ENCODE results near the gene F8.
"Not testable (repeated sequence)": the region's sequence is repeated elsewhere in the genome, so short reads cannot be mapped to it uniquely, and the experiment has no call there.

The F8 gene

DNA sequence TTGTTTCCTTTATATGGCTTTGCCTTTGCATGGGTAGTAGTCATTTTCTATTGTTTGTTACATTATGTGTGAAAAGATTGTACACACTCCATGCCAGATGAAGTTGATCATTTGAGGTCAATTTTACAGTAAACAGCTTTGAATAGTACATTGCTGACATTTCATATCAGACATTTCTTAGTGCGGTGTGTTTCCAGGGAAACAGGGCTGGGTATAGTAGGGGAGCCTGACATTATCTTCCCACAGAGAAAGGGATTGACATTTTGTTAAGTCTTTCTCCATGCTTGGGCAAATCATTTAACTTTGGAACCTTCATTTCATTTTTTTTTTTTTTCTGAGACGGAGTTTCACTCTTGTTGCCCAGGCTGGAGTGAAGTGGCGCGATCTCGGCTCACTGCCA lies 9.1 kb upstream of the F8 start:
- DNase-seq (ENCODE audit: low read depth in 2 of 2, low spot score in 1 of 2), result no peak

DNA sequence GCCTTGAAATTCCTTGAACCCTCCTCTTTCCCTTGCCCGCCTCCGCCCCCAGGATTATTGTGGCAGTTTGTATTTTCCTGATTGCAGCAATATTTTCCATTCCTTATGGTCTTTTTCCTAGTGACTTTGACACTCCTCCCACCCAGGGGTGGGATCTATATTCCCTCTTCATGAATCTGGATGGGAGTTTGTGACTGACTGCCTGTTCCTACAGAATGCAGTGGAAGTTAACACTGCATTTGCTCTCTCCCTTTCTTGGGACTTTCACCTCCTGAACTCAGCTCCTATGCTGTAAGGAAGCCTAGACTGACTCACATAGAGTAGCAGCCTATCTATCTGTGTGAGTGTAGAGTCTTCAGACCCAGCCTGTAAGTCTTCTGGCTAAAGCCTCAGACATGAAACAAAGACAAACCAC lies 6.4 kb upstream of the F8 start:
- DNase-seq (ENCODE audit: low read depth in 2 of 2, low spot score in 1 of 2), result no peak

DNA sequence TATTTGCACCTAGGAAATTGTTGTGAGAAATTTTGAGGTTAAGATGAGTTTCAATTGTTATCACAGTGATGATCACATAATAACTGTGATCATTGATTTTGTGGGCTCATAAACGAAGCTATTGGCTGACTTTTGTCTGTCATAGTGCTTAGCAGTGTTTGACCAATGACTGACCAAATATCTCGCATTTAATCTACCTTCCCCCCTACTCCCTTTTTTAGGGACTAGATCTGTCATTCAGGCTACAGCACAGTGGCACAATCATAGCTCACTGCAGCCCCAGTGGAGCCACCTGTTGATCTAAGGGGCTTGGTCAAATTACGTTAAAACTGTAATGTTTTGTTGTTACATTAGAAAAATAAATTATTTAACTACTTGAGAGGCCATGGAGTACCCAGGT lies 5.6 kb upstream of the F8 start:
- DNase-seq (ENCODE audit: low read depth in 2 of 2, low spot score in 1 of 2), result no peak

DNA sequence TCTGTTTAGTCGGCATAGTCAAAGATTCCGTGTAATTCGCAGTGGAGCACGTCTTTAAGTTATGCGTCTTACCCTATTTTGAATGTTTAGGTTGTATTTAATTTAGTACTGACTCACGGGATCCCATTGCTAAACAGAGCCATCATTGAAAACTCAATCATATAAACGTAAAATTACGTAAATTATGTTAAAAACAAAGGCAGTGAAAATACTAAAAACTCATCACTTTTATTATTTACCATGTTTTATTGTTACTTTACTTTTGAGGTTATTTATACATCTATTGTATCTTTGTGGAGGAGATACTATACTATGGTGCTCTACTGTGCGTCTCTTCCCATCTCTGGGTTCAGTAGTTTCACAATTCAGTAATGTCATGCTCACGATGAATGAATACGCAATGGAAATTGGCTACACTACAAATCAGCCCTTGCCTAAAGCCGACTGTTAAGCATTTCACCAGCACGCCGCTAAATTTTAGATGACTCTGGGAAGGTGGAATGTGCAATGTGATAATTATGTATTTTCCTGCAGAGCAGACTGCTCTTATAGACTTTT lies 5.1 kb upstream of the F8 start:
- DNase-seq (ENCODE audit: low read depth in 2 of 2, low spot score in 1 of 2), result no peak

DNA sequence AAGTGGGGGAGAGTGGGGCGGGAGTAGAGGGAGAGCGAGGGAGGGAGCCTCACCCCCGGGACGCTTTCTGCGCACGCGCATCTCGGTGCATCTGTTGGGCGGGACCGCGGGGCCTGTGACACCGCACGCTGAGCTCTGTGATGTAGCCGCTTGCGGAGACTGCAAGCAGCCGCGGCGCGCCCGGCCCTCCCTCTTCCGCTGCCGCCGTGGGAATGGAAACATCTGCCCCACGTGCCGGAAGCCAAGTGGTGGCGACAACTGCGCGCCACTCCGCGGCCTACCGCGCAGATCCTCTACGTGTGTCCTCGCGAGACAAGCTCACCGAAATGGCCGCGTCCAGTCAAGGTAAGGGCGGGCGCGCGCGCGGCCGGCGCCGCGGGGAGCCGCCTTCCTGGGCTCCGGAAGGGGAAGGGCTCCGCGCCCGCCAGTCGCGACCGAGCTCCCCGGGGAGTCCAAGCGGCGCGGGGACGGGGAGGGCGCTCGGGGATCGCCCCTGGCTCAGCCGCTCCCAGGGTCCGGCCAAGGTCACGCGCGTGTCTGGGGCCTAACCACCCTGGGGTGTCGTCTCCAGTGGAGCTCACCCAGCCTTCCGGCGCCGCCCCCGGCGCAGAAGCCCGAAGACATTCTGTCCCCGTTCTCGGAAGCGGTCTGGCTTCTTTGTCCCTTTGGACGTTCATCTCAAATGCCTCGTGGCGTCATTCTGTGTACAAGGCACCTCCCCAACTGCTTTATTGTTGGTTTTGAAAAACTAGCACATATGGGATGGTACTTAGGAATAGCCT lies 4.4 kb upstream of the F8 start, which contains the start of gene FUNDC2:
TSS of gene FUNDC2 (plus strand) at position 118 of the 782 bp plus-strand sequence. CDS start at position 213, 95 bp downstream.
- peak; percentile 71 to 89 for DNase-seq (ENCODE audit: low read depth in 2 of 2, low spot score in 1 of 2)

DNA sequence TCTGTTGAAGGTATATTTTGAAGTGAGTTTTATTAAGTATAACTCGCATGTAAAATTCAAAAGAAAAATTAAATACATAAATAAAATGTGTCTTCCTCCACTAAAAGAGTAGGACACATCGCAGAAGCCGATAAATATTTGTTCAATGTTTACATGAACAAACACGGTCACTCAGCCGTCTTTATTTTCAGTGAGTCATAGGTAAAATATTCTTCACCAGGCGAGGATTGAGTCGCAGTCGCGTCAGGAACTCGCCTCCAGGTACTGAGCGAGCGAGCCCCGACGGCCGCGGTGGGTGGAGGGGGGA lies 3.9 kb upstream of the F8 start:
- DNase-seq (ENCODE audit: low read depth in 2 of 2, low spot score in 1 of 2), result no peak

DNA sequence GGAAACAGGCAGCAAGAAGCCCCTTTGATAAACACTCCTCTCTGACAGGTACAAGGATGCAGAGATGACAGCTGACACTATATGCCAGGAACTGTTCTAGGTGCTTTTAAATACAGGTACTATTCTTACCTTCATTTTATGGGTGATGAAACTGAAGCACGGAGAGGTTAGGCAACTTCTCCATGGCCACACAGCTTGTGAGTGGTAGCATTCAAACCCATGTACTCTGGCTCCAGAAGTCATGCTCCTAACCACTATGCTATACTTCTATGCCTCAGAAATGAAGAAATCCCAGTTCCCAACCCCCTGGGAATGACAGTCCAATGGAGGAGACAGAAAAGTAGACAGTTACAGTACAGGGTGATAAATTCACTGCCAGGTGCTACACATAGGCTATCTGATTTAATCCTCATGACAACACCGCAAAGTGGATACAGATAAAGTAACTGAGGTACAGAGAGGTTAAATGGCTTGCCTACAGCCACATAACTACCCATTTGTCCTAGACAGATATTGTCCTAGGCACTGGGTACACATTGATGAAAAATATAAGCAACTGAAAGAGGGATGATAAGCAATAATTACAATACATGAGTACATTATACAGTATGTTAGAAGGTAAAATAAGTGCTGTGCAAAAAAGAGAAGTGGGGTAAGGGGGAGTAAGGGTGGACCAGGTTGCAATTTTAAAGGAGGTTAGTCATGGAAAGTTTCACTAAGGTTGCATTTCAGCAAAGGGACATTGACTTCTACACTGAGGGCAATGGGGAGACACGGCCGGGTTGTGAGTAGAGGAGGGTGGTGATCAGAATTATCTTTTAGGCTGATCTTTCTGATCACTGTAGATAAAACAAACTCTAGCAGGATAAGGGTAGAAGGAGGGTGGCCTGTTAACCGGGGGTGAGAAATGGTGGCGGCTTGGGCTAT lies 1.6 kb upstream of the F8 start:
- DNase-seq (ENCODE audit: low read depth in 2 of 2, low spot score in 1 of 2), result no peak

DNA sequence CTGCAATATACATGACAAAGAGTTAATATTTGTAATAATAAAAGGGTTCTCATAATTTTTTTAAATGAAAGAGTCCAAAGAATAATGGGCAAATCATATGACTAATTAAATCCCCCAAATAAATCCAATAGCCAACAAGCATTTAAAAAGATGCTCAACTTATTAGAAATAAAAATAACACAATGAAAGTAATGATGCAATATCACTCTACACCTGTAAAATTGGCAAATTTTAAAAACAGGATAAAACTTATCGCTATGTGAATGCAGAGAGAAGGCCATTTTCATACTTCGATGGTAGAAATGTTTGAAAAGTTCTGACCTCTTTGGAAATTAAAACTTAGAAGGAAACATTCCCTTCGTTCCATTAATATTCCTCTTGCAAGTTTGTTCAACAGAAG lies 1.9 kb downstream of the F8 start:
- no peak for DNase-seq (ENCODE audit: low read depth in 2 of 2, low spot score in 1 of 2)

DNA sequence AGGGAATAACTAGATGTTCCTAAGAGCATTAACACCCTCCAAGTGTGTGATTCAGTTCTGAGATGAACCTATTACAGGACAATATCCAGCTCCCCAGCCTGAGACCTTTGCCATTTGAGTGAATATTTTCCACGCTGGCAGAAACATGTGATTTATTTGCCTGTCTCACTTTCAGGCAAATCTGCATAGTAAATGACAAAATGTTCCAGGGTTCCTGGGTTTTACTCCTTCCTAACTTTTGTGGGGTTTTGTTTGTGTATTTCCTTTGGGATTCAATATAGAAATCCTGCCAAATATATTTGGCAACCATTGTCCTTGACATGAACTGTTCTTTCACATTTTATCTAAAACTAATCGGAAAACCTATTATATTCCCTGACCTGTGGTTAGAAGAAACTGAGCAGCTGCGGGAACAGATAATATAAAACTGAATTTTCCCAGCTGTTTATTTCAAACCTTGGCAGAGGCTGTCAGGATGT lies 12.5 kb downstream of the F8 start:
- DNase-seq (ENCODE audit: low read depth in 2 of 2, low spot score in 1 of 2), result no peak

DNA sequence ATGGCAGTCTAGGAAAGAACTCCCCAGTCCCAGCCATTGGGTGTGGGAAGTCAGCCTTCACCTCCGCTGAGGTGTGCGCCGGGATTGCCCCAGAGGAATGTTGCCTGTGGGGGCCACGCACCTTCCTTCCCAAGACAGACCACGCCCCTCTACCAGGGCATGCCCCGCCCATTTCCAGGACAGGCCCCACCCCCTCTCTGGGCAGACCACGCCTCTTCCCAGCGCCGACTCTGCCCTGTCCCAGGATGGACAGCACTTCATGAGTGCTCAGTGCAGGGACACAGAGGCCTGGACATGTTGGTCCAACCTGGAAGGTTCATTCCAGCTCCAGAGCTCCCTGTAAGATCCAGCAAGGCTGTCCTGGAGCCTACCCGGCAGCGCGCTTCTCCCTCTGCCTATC lies 13.9 kb downstream of the F8 start:
- DNase-seq (ENCODE audit: low read depth in 2 of 2, low spot score in 1 of 2), result not testable (repeated sequence)

DNA sequence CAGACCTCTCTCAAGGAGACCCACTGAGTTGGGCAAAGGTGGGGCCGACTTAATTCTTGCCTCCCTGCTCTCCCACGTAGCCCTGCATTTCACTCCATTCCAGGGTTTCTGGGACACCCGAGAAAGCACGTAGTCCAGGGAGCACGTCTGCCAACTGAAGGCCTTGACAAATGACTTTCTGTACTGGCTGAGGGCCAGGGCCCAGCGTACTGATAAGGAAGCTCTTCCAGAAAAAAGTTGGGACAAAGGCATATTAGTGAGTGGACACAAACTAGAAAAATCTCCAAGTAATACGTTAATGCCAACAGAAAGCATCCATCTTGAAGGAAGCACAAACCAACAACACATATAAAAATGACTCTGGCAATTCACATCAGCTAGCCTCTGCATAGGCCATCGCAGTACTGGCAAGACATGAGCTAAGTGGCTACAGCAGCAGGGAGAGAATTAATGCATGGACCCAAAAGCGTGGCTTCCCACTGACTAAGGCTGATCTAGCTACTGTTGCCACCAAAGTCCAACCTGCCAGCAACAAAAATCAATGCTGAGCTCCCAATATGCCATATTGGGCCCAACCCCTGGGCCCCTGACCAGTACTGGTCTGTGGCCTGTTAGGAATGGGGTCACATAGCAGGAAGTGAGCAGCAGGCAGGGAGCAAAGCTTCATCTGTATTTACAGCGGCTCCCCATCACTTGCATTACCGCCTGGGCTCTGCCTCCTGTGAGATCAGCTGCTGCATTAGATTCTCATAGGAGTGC lies 15.4 kb downstream of the F8 start:
- not testable (repeated sequence) for DNase-seq (ENCODE audit: low read depth in 2 of 2, low spot score in 1 of 2)

DNA sequence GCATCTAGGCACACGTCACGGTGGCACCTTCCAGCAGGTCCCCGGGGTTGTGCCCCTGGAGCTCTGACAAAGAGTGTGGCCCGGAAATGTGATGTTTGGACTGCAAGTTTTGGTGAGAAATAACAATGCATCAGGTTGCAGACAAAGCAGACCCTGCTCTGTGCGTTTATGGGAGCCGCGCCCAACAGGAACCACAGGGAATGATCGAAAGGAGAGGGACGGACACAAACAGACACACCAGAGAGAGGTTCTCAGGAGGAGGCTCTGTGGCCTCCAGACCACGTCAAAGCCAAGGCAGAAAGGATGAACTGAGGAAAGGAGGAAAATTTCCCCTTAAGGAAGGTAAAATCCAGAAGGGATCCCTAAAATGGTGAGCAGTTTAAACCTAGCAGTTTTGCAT lies 16.1 kb downstream of the F8 start:
- DNase-seq (ENCODE audit: low read depth in 2 of 2, low spot score in 1 of 2), result not testable (repeated sequence)

DNA sequence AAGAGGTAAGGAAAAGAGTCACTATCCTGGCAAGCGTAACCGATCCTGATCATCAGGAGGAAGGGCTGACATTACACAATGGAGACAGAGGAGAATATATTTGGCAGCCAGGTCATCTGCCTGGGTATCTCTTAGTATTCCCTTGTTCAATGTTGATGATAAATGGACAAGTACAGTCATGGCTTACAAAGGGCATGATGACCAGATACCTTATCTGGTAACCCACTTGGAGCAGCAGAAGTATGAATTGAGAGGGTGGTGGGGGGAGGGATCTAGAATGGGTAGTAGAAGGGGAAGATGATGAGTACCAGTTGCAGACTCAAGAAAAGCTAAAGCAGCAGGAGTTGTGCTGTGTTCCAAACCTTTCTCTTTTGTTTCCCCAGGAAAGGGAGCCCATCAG lies 17.3 kb downstream of the F8 start:
- no peak for DNase-seq (ENCODE audit: low read depth in 2 of 2, low spot score in 1 of 2)

DNA sequence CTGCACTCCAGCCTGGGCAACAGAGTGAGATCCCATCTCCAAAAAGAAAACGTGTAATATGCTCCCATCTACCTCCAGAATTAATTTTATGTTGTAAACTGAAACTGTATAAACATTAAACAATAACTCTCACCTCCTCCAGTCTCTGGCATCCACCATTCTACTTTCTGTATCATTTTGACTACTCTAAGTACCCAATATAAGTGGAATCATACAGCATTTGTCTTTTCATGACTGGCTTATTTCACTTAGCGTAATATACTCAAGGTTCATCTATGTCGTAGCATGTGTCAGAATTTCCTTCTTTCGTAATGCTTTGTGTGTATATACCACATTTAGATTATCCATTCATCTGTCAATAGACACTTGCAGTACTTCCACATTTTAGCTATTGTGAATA lies 20.6 kb downstream of the F8 start:
- DNase-seq (ENCODE audit: low read depth in 2 of 2, low spot score in 1 of 2), result no peak

DNA sequence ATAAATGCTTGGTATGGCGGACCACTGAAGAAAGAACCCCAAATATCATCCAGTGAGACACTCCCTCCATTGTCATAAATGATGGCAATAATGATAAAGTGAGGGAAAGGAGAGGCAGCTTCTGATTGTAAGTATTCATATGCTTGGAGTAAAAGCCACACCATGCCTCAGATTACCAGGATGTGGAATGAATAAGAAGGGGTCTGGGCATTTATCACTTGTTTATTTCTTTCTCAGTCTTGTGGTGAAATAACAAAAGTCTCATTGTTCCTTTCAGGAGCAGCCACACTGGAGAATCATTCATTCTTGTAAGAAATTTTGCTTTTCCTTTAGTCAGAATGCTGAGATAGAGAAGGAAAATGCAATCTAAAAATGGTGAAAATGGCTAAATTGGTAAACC lies 21.7 kb downstream of the F8 start:
- no peak for DNase-seq (ENCODE audit: low read depth in 2 of 2, low spot score in 1 of 2)

DNA sequence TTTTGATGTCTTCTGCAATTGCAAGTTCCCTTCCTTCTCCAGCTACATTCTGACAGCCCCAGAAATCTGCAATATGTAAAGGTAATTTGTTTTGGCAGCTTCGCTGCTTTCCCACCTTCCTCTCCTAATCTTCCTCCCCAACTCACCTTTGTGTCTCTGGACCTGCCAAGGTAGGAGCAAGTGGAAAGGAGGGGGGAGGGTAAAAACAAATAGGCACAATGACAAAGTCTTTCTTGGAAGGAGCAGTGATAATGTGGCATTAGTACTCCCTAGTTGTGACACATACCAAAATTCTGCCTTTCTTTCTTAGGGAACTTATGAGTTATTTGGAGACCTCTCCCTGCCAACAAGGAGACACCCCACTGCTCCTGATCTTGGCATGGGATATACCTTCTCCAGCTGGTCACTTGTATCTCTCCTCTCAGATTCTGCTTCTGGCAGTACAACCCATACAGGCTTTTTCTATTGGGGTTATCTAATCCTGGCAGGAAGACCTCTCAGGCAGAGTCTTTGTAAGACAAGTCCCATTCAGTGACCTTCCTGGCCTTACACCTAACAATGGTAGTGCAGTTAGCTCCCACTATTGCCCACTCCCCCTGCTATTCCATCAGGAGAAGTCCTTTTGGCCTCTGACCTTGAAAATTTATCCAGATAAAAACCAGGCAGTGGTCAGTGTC lies 24.2 kb downstream of the F8 start:
- DNase-seq (ENCODE audit: low read depth in 2 of 2, low spot score in 1 of 2), result no peak

DNA sequence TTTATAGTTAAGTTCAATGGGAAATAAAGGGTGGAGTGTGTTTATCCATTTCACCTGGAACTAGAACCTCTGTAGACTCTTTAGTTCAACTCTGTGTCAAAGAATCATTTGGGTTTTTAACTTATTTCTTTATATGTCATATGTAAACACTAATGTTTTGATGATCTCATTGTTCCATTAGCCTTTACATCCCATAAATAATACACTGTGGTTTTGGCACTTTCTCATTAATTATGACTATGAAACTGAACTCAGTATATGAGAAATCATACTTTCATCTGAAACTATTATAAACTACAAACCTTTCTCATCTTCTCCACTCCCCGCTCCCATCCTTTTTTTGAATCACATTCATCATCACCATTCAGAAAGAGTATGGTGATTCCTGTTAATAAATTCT lies 31.0 kb downstream of the F8 start:
- no peak for DNase-seq (ENCODE audit: low read depth in 2 of 2, low spot score in 1 of 2)

DNA sequence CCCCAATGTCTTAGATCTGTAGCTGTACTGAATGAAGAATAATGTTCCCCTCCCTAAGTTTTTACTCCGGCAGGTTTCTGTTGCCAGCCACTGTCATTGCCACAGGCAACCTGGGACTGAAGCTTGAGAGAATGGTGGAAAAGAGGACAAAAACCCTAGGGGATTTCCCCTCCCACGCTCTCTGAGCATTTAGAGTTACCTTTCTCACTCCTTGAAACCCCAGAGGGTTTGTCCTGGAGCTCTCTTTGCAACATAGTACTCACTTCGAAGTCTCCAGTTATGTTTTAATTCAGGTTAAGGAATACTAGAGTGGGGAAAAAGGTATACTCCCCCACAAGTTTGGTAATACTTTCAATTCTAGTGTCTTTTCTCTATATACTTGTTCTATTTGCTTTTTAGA lies 31.5 kb downstream of the F8 start:
- DNase-seq (ENCODE audit: low read depth in 2 of 2, low spot score in 1 of 2), result no peak

DNA sequence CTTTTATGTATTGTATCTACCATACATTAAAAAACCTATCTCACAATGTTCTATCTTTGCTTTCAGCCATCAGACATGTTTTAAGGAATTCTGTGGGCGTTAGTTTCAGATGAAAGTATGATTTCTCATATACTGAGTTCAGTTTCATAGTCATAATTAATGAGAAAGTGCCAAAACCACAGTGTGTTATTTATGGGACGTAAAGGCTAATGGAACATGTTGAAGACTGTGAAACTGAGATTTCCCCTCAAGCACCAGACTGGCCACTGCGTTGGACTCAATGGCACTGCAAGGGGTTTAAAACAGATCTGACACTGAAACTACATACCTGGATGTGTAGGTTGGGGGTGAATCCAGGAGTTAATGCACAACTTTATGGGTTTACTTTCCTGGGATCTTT lies 32.0 kb downstream of the F8 start:
- DNase-seq (ENCODE audit: low read depth in 2 of 2, low spot score in 1 of 2), result no peak

DNA sequence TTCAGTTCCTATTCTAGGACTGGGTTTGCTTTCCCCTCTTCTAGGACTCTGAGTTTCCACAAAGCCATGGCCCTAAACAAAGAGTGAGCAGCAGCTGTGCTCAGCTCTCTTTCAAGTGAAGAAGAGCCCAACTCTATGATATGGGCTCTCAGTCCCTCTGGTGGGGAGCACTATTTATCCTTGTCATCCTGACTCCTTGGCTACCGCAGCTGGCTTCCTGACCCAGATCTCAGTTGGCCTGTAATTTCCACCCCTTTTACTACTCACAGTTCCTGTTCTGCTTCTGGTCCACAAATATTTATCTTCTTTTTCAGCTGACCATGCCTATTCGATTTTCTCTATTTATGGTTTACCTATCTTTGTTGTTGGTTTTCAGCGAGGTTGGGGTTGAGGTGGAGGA lies 33.8 kb downstream of the F8 start:
- no peak for DNase-seq (ENCODE audit: low read depth in 2 of 2, low spot score in 1 of 2)

DNA sequence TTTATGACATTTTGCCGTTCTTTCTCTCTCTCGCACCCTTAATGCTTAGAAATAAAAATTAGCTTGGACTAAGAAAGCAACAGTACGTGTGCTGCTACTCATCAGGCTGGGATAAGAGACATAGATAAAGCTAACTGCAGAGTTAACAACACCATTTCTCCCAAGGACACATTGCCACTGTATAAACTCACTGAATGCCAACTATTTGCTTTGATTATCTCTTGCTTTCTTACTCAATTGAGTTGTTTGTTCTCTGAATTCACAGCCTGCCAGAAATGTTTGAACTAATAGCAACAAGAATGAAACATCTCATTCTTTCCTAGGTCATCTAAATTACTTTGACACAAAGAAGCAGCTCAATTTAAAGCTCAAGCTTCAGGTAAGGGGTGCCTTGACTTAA lies 34.6 kb downstream of the F8 start:
- DNase-seq (ENCODE audit: low read depth in 2 of 2, low spot score in 1 of 2), result no peak
